Mononuclear cell (primary cell): ENCODE data around the gene IMMP2L. TPM values are rescaled to one million over a fixed set of nuclear protein-coding genes. Genes with fewer than 3 reads are reported as not detected.

Experiments used
- H3K27me3 ChIP-seq: 2 replicates; pipeline ENCODE4 v1.6.0; 2011; ENCODE audit warnings: low read length, control low read depth; ENCODE audit not compliant: insufficient read depth
- H3K4me1 ChIP-seq: 2 replicates; pipeline ENCODE4 v1.5.1; 2011; ENCODE audit warnings: mild to moderate bottlenecking, low read length, control low read depth; ENCODE audit not compliant: insufficient read depth
- H3K4me3 ChIP-seq: 2 replicates; pipeline ENCODE4 v1.5.1; 2011; ENCODE audit warnings: mild to moderate bottlenecking, low read length, moderate library complexity
- H3K9me3 ChIP-seq: 2 replicates; pipeline ENCODE4 v1.5.1; 2011; ENCODE audit warnings: low read depth, mild to moderate bottlenecking, control low read depth, low read length
- total RNA-seq: library from RNA; depleted of rRNA; stranded (reverse); fragments of >200 nt; gene quantifications from one replicate; pipeline ENCODE4 v1.2.3, GENCODE V29; 2012

IMMP2L gene
- total RNA-seq, 1 donor = 14.6 TPM

- Histone ChIP-seq H3K27me3 (no peaks in the 10 kb centered on the region), H3K9me3 (no peaks in the 10 kb centered on the region), H3K4me1 (no peaks in the 10 kb centered on the region), H3K4me3 (no peak overlapping the region)
Measured at GRCh38 chr7:110911632-110912031, 650.7 kb downstream of the IMMP2L start.

DNA sequence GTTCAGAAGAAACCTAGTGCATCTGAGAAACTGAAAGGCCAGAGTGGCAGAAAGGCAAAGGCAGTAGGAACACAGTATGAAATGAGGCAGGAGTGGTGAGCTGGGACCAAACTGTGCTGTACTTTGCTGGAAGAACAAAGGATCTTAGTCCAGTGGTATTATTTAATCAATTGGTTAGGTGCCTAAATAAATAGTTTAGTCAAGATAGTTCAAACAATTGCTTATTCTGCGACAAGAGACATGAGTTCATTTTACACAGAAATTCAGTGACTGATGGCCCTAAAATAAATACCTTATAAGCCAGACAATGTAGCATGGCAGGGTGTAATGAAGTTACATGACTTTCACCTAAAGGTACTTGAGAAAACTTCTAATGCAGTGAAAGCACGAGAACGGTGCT is 653.2 kb downstream of the IMMP2L start:
- no peak overlapping the region for H3K4me3 ChIP-seq
- H3K4me1 ChIP-seq = no peaks in the 10 kb centered on the region
- H3K9me3 ChIP-seq = no peaks in the 10 kb centered on the region
- no peaks in the 10 kb centered on the region for H3K27me3 ChIP-seq

GRCh38 chr7:110905773-110906566 is 656.3 kb downstream of the IMMP2L start:
- Histone ChIP-seq H3K27me3 (no peaks in the 10 kb centered on the region), H3K4me3 (no peak overlapping the region), H3K9me3 (no peaks in the 10 kb centered on the region), H3K4me1 (no peaks in the 10 kb centered on the region)

GRCh38 chr7:110898516-110898915 is 663.8 kb downstream of the IMMP2L start:
- Histone ChIP-seq H3K9me3 (peaks cover 4% of the 10 kb centered on the region), H3K27me3 (no peaks in the 10 kb centered on the region), H3K4me3 (no peak overlapping the region), H3K4me1 (no peaks in the 10 kb centered on the region)

DNA sequence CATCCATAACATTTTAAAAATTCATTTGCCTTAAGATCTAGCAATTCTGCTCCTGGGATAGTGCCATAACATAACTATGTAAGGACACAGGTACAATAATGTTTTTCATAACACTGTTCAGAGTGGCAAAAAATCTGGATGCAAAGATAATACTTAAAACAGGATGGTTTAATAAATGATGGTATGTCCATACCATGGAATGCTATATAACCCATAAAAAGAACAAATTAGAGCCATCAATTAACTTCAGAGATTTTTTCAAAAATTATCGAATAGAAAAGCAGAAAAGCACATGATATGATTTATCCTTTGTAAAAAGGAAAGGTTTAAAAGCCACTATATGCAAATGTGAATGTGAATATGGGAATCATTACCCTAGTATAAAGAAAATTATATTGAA is 664.8 kb downstream of the IMMP2L start:
- Histone ChIP-seq H3K4me1 (no peaks in the 10 kb centered on the region), H3K27me3 (no peaks in the 10 kb centered on the region), H3K9me3 (peaks cover 4% of the 10 kb centered on the region), H3K4me3 (no peak overlapping the region)

DNA sequence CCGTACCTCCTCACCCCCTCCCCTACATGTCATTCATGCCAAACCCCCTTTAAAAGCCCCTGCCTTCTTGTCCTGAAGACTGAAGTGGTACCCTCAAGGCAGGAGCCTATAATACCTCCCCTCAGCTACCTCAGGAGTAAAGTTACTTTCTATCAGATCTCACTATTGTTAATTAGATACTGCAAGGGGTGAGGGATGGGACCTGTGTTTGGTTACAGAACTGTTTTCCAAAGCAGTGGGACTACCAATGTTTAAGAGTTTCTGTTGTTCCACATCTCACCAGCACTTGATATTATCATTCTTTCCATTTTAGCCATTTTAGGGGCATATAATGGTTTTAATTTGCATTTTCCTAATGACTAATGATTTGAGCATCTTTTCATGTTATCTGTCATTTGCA is 668.2 kb downstream of the IMMP2L start:
- Histone ChIP-seq H3K4me3 (no peak overlapping the region), H3K27me3 (no peaks in the 10 kb centered on the region), H3K9me3 (peaks cover 4% of the 10 kb centered on the region), H3K4me1 (no peaks in the 10 kb centered on the region)

DNA sequence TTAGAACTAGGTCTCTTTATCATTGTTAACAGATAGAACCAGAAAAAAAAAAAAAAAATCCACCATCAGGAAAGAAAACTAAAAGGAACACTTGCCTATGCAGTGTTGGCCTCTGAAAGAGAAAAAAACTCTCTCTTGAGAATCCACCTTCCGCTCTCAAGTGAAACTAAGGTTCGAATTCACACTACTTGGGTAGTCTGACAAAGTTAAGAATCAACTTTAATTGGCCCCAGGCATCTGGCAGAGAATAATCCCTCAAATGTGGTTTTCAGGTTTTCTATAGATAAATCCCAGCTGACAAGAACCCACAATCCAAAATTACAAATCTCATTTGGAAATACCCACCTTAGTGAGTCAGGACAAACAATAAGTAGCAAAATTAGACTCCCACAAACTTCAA is 671.1 kb downstream of the IMMP2L start:
- Histone ChIP-seq H3K9me3 (no peaks in the 10 kb centered on the region), H3K27me3 (no peaks in the 10 kb centered on the region)

DNA sequence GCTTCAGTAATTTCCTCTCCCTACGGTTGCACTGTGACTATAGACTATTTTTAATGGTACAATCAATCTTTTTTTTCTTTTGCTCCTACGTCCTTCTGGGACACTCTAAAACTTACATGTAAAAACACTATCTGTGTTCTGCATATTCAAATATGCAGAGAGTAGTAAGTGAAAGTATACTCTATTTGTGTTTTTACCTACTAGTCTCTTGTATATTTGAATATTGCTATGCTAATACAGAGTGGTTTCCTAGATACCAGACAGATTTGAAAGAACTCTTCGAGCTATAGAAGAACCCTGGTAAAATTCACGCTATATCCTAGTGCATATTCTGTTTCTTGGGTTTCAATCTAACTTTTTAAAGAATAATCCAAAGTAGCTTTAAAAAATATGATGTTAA is 672.2 kb downstream of the IMMP2L start:
- H3K9me3 ChIP-seq = no peaks in the 10 kb centered on the region
- H3K4me3 ChIP-seq = no peak overlapping the region
- H3K27me3 ChIP-seq = no peaks in the 10 kb centered on the region

More for the DNA sequence above, 671.1 kb downstream of the IMMP2L start:
- H3K4me1 ChIP-seq = no peaks in the 10 kb centered on the region
- no peak overlapping the region for H3K4me3 ChIP-seq

DNA sequence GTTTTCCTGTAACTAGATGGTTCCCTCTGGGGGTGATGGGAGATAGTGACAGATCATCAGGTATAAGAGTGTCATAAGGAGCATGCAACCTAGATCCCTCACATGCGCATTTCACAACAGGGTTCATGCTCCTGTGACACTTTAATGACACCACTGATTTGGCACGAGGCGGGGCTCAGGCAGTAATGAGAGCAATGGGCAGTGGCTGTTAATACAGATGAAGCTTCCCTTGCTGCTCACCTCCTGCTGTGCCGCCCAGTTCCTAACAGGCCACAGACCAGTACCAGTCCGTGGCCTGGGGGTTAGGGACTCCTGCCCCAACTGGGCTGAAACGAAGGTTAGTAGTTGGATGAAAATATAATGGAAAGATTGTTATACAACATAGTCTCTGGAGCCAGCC is 673.0 kb downstream of the IMMP2L start:
- Histone ChIP-seq H3K27me3 (no peaks in the 10 kb centered on the region), H3K9me3 (no peaks in the 10 kb centered on the region), H3K4me3 (no peak overlapping the region), H3K4me1 (no peaks in the 10 kb centered on the region)

More for the DNA sequence above, 672.2 kb downstream of the IMMP2L start:
- no peaks in the 10 kb centered on the region for H3K4me1 ChIP-seq

DNA sequence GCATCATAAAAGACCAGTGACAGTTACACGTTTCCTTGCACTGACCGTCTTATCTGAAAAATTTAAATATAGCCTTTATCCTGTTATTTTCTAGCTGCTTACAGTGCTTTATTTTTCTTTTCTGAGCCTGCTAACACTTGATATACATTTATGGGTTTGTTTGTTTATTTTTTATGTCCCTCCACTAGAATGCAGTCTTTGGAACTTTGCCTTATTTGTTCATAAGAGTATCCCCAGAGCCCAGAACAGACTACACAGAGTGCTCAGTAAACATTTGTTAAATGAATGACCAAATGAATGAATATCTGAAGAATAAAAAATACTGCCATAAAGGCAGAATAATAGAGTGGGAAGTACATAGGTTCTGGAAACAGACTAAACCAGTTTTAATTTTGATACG is 673.7 kb downstream of the IMMP2L start:
- Histone ChIP-seq H3K27me3 (no peaks in the 10 kb centered on the region), H3K4me1 (no peaks in the 10 kb centered on the region), H3K4me3 (no peak overlapping the region), H3K9me3 (no peaks in the 10 kb centered on the region)

DNA sequence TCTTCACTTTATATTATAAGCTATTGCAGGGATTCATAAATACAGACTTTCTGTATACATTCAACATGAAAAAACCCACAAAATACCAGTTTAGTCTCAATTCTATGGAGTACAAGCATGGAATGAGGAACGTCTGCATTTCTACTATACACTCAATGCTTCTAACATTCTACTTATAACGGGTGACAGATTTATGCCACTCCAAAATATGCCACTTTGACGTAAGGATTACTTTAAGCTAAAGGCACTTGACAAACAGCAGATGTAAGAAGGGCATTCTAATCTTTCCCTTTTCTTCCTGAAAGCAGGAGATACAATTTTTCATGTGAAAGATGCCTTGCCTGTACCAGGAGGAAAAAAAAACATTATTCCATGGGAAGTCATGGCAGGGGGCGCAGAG is 676.8 kb downstream of the IMMP2L start:
- Histone ChIP-seq H3K27me3 (no peaks in the 10 kb centered on the region), H3K9me3 (no peaks in the 10 kb centered on the region), H3K4me3 (no peak overlapping the region), H3K4me1 (no peaks in the 10 kb centered on the region)

GRCh38 chr7:110881721-110882120 is 680.6 kb downstream of the IMMP2L start:
- H3K4me3 ChIP-seq = no peak overlapping the region
- no peaks in the 10 kb centered on the region for H3K27me3 ChIP-seq
- H3K4me1 ChIP-seq = no peaks in the 10 kb centered on the region

DNA sequence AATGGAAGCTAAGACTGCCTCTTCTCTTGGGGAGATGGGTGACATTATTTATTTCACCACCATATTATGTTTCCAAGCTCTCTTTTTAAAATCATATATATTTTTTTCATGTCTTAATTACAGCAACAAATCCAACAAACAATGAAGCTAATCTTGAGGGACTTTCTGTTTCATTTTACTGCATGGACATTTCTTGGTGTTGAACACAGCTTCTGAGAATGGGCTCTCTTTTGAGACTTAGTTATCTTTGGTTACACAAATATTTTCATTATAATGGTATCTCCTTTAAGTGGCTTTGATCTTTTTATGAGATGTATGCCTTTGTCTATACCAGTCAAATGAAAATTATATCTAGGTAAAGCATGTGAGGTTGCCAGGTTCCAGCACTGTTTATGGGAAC is 681.3 kb downstream of the IMMP2L start:
- H3K9me3 ChIP-seq = no peaks in the 10 kb centered on the region
- no peak overlapping the region for H3K4me3 ChIP-seq
- no peaks in the 10 kb centered on the region for H3K4me1 ChIP-seq
- H3K27me3 ChIP-seq = no peaks in the 10 kb centered on the region

More at GRCh38 chr7:110881721-110882120, 680.6 kb downstream of the IMMP2L start:
- H3K9me3 ChIP-seq = no peaks in the 10 kb centered on the region

DNA sequence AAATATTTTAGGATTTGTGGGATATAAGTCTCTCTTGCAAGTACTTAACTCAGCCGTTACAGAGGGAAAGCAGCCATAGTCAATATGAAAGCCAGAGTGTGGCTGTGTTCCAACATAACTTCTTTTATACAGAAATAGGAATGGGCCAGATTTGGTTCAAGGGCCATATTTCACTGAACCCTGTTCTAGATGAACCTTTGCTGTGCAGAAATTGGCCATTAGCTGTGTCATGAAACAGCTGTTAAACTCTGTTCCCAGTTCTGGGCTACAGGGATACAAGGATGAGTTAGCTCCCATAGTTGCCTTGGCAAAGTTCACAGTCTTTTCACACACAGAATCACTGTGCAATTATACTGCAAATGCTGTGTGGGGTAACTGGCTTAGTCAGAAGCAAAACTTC is 685.3 kb downstream of the IMMP2L start:
- Histone ChIP-seq H3K4me1 (no peaks in the 10 kb centered on the region), H3K9me3 (no peaks in the 10 kb centered on the region), H3K27me3 (no peaks in the 10 kb centered on the region)

GRCh38 chr7:110875346-110875745 is 686.9 kb downstream of the IMMP2L start:
- no peaks in the 10 kb centered on the region for H3K9me3 ChIP-seq
- no peaks in the 10 kb centered on the region for H3K27me3 ChIP-seq
- H3K4me3 ChIP-seq = no peak overlapping the region
- H3K4me1 ChIP-seq = no peaks in the 10 kb centered on the region

More for the DNA sequence above, 685.3 kb downstream of the IMMP2L start:
- no peak overlapping the region for H3K4me3 ChIP-seq

DNA sequence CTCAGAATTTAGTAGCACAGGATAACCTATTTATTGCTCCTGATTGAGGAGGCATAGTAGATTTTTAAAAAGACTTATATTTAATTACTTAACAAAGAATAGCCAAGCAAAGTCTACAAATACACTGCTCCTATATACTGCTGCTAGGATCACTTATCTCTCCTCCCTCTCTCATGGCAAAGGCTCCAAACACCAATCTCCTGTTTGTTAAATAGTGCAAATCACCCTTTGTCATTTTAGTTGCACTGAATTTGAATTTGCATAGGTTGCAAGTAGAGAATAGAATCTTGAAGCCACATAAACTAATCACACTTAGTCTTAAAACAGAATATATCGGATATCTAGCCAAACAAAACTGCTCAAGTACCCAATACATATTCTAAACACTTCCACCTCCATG is 690.4 kb downstream of the IMMP2L start:
- Histone ChIP-seq H3K4me3 (no peak overlapping the region), H3K4me1 (no peaks in the 10 kb centered on the region), H3K27me3 (no peaks in the 10 kb centered on the region), H3K9me3 (no peaks in the 10 kb centered on the region)
